Sigmoid colon (tissue), 7 donors: ENCODE results near the gene KRTAP12-3. TPM values are rescaled to one million over a fixed set of nuclear protein-coding genes. Genes with fewer than 3 reads are reported as not detected.

ENCODE experiments used
- DNase-seq: peaks from one replicate; pipeline ENCODE4 v3.0.0-alpha.2; 2019
- H3K27ac ChIP-seq, 4 donors: fragments of 200-600 bp; sonication (generic); one replicate each; pipeline ENCODE4 v1.5.1; 2016 to 2019; ENCODE audit warnings: mild to moderate bottlenecking in 1 of 4
- H3K27me3 ChIP-seq, 3 donors: fragments of 200-600 bp; sonication (generic); one replicate each; pipeline ENCODE4 v1.5.1; 2019; ENCODE audit warnings: mild to moderate bottlenecking in 1 of 3
- H3K36me3 ChIP-seq, 4 donors: fragments of 200-600 bp; sonication (generic); one replicate each; pipeline ENCODE4 v1.5.1; 2016 to 2019
- H3K4me1 ChIP-seq, 4 donors: fragments of 200-600 bp; sonication (generic); one replicate each; pipeline ENCODE4 v1.5.1; 2017 to 2019
- H3K4me3 ChIP-seq, 4 donors: fragments of 200-600 bp; sonication (generic); one replicate each; pipeline ENCODE4 v1.5.1; 2017 to 2019; ENCODE audit warnings: mild to moderate bottlenecking in 2 of 4, moderate library complexity in 1 of 4
- H3K9me3 ChIP-seq, 4 donors: fragments of 200-600 bp in 3 of 4; sonication (generic) in 3 of 4; one replicate each; pipeline versions ENCODE4 v1.5.1 to v1.6.1; 2013 to 2019
- CTCF ChIP-seq, 4 experiments: fragments of 450-650 bp in 3 of 4; fragments of 200-600 bp in 1 of 4; IDR thresholded peaks; one replicate each; pipeline ENCODE4 v1.5.1; 2016 to 2019; ENCODE audit warnings: antibody characterized with exemption in 4 of 4, mild to moderate bottlenecking in 3 of 4, moderate library complexity in 2 of 4
- EP300 ChIP-seq, 4 donors: sonication (generic); formaldehyde crosslinking; IDR thresholded peaks; one replicate each; pipeline ENCODE4 v1.6.1; 2017; ENCODE audit warnings: antibody characterized with exemption in 4 of 4
- POLR2A ChIP-seq, 2 donors: fragments of 450-650 bp; IDR thresholded peaks; one replicate each; pipeline ENCODE4 v1.6.1; 2016; ENCODE audit warnings: antibody characterized with exemption in 2 of 2, mild to moderate bottlenecking in 2 of 2, moderate library complexity in 2 of 2
- POLR2AphosphoS5 ChIP-seq, 4 donors: sonication (generic); formaldehyde crosslinking; IDR thresholded peaks; one replicate each; pipeline ENCODE4 v1.6.1; 2017; ENCODE audit warnings: antibody characterized with exemption in 4 of 4
- WGBS, 2 donors: extraction: QIAGEN DNeasy Blood & Tissue Kit; methylation state at CpG; one replicate each; pipeline ENCODE4 v1.1.7; 2013; 5-methylcytosine and 5-hydroxymethylcytosine counted together
- intact Hi-C: fragments of 100-400 bp; cut with DNase I; formaldehyde crosslinking; loops from one replicate; pipeline ENCODE4 v1.15.1; 2023
- polyA plus RNA-seq, 3 donors: library from polyadenylated mRNA; stranded (reverse); fragments of 200-250 nt; gene quantifications; one replicate each; pipeline ENCODE4 v1.2.3, GENCODE V29; 2013
- total RNA-seq, 4 donors: library from RNA; depleted of rRNA; stranded (reverse); fragments of >200 nt; gene quantifications; one replicate each; pipeline ENCODE4 v1.1.0, GENCODE V29; 2016
- donor health status: healthy with polysubstance abuse.
- donor health status: Bipolar disorder and iron deficiency.
- donor health status: healthy.

The KRTAP12-3 gene
- total and polyA plus RNA-seq, 7 donors: not detected

GRCh38 chr21:44615466-44615865 lies 42.3 kb upstream of the KRTAP12-3 start:
- TF ChIP-seq POLR2A (IDR thresholded peaks at IDR 0.05) (no peak), CTCF (IDR thresholded peaks at IDR 0.05) (no peak), POLR2AphosphoS5 (IDR thresholded peaks at IDR 0.05) (no peak), EP300 (IDR thresholded peaks at IDR 0.05) (no peak)
- Histone ChIP-seq H3K9me3 (peaks cover 0 to 11% (median 3%) of the 10 kb centered on the region in 4 donors), H3K4me1 (no peaks in the 10 kb centered on the region), H3K4me3 (no peak overlapping the region), H3K27ac (no peak overlapping the region), H3K27me3 (peaks cover 0 to 23% (median 9%) of the 10 kb centered on the region in 3 donors), H3K36me3 (no peaks in the 10 kb centered on the region)
- DNase-seq: no peak
- WGBS, 2 donors: 75 to 83% methylated on average over 8 of the region's 8 CpGs
- intact Hi-C loops: no loop called here

- H3K9me3 ChIP-seq: peaks cover 0 to 11% (median 3%) of the 10 kb centered on the region in 4 donors
- DNase-seq: no peak
- TF ChIP-seq EP300 (IDR thresholded peaks at IDR 0.05) (no peak), CTCF (IDR thresholded peaks at IDR 0.05) (no peak), POLR2A (IDR thresholded peaks at IDR 0.05) (no peak)
- no peak overlapping the region for H3K27ac ChIP-seq
- H3K36me3 ChIP-seq: no peaks in the 10 kb centered on the region
- intact Hi-C loops: no loop called here
- 77 to 83% methylated on average over 17 of the region's 17 CpGs for WGBS, 2 donors
- H3K27me3 ChIP-seq: peaks cover 0 to 23% (median 9%) of the 10 kb centered on the region in 3 donors
- no peak overlapping the region for H3K4me3 ChIP-seq
- H3K4me1 ChIP-seq: no peaks in the 10 kb centered on the region
Measured at GRCh38 chr21:44615911-44616590, 41.7 kb upstream of the KRTAP12-3 start.

- 82 to 83% methylated on average over 16 of the region's 16 CpGs for WGBS, 2 donors
- Histone ChIP-seq H3K27me3 (peaks cover 0 to 23% (median 9%) of the 10 kb centered on the region in 3 donors), H3K9me3 (peaks cover 0 to 7% (median 3%) of the 10 kb centered on the region in 4 donors), H3K4me1 (no peaks in the 10 kb centered on the region), H3K27ac (no peak overlapping the region), H3K36me3 (no peaks in the 10 kb centered on the region), H3K4me3 (no peak overlapping the region)
- no peak for DNase-seq
- TF ChIP-seq POLR2A (IDR thresholded peaks at IDR 0.05): no peak
- TF ChIP-seq CTCF (IDR thresholded peaks at IDR 0.05): no peak
- no peak for TF ChIP-seq POLR2AphosphoS5 (IDR thresholded peaks at IDR 0.05)
- no peak for TF ChIP-seq EP300 (IDR thresholded peaks at IDR 0.05)
- intact Hi-C loops: no loop called here
Measured at GRCh38 chr21:44616591-44616926, 41.2 kb upstream of the KRTAP12-3 start.

GRCh38 chr21:44617071-44617501 lies 40.6 kb upstream of the KRTAP12-3 start:
- Histone ChIP-seq H3K27me3 (peaks cover 0 to 22% (median 9%) of the 10 kb centered on the region in 3 donors), H3K36me3 (no peaks in the 10 kb centered on the region), H3K27ac (no peak overlapping the region), H3K4me1 (no peaks in the 10 kb centered on the region), H3K4me3 (no peak overlapping the region), H3K9me3 (peaks cover 0 to 5% (median 1%) of the 10 kb centered on the region in 4 donors)
- 63 to 71% methylated on average over 8 of the region's 8 CpGs for WGBS, 2 donors
- TF ChIP-seq POLR2AphosphoS5 (IDR thresholded peaks at IDR 0.05) (no peak), CTCF (IDR thresholded peaks at IDR 0.05) (no peak), POLR2A (IDR thresholded peaks at IDR 0.05) (no peak), EP300 (IDR thresholded peaks at IDR 0.05) (no peak)
- peak; percentile 55 for DNase-seq
- intact Hi-C loops: no loop called here

- no peaks in the 10 kb centered on the region for H3K4me1 ChIP-seq
- TF ChIP-seq POLR2A (IDR thresholded peaks at IDR 0.05) (no peak), EP300 (IDR thresholded peaks at IDR 0.05) (no peak), POLR2AphosphoS5 (IDR thresholded peaks at IDR 0.05) (no peak), CTCF (IDR thresholded peaks at IDR 0.05) (no peak)
- H3K9me3 ChIP-seq: peaks cover 0 to 8% (median 1%) of the 10 kb centered on the region in 4 donors
- no peak overlapping the region for H3K27ac ChIP-seq
- intact Hi-C loops: no loop called here
- peak; percentile 66 for DNase-seq
- WGBS, 2 donors: 29 to 48% methylated on average over 4 of the region's 4 CpGs
- H3K4me3 ChIP-seq: no peak overlapping the region
- H3K27me3 ChIP-seq: peaks cover 0 to 9% (median 5%) of the 10 kb centered on the region in 3 donors
- no peaks in the 10 kb centered on the region for H3K36me3 ChIP-seq
Measured at GRCh38 chr21:44618504-44618903, 39.2 kb upstream of the KRTAP12-3 start.
